ENCODE results near the gene ZDHHC20.

ZDHHC20 gene

GRCh38 chr13:21359855-21360254 is 99.2 kb downstream of the ZDHHC20 start:
- DNase-seq, result no peak

- DNase-seq, result no peak
Observed at GRCh38 chr13:21355304-21355703, 103.8 kb downstream of the ZDHHC20 start.

GRCh38 chr13:21354721-21355120 is 104.4 kb downstream of the ZDHHC20 start:
- no peak for DNase-seq

GRCh38 chr13:21348488-21349120 is 110.5 kb downstream of the ZDHHC20 start:
- DNase-seq, result no peak

- DNase-seq, result no peak
Observed at GRCh38 chr13:21347753-21348318, 111.3 kb downstream of the ZDHHC20 start.

GRCh38 chr13:21344662-21345176 is 114.4 kb downstream of the ZDHHC20 start:
- DNase-seq, result no peak

GRCh38 chr13:21343659-21344058 is 115.4 kb downstream of the ZDHHC20 start:
- DNase-seq, result no peak

- DNase-seq, result no peak
Observed at GRCh38 chr13:21342699-21343442, 116.2 kb downstream of the ZDHHC20 start.

GRCh38 chr13:21341637-21342422 is 117.3 kb downstream of the ZDHHC20 start:
- DNase-seq, result no peak

GRCh38 chr13:21338639-21339278 is 120.3 kb downstream of the ZDHHC20 start:
- no peak for DNase-seq

- DNase-seq, result no peak
Observed at GRCh38 chr13:21338156-21338555, 120.9 kb downstream of the ZDHHC20 start.

- DNase-seq, result no peak
Observed at GRCh38 chr13:21336609-21337349, 122.3 kb downstream of the ZDHHC20 start.

GRCh38 chr13:21333186-21333585 is 125.9 kb downstream of the ZDHHC20 start:
- DNase-seq, result no peak

GRCh38 chr13:21330126-21330861 is 128.8 kb downstream of the ZDHHC20 start:
- no peak for DNase-seq

- DNase-seq, result no peak
Observed at GRCh38 chr13:21328836-21329477, 130.1 kb downstream of the ZDHHC20 start.

- no peak for DNase-seq
Observed at GRCh38 chr13:21328201-21328600, 130.9 kb downstream of the ZDHHC20 start.

- no peak for DNase-seq
Observed at GRCh38 chr13:21326155-21327031, 132.7 kb downstream of the ZDHHC20 start.

GRCh38 chr13:21324803-21325202 is 134.3 kb downstream of the ZDHHC20 start:
- DNase-seq, result no peak

GRCh38 chr13:21322988-21323387 is 136.1 kb downstream of the ZDHHC20 start:
- DNase-seq, result no peak
